B cell (primary cell): ENCODE measurements around the gene PRMT5. TPM values are rescaled to one million over a fixed set of nuclear protein-coding genes. Genes with fewer than 3 reads are reported as not detected.

Experiments used
- ATAC-seq: fragments of 200-7000 bp; cut with Tn5 transposase; one replicate; pipeline ENCODE4 v1.10.0; 2021; ENCODE audit warnings: low read depth, mild to moderate bottlenecking, moderate number of reproducible peaks, moderate library complexity
- CTCF ChIA-PET: fragments of 350-600 bp; sonication (Branson Sonifier 250); formaldehyde crosslinking; loops from one replicate; lab custom pipeline; 2021; ENCODE audit warnings: antibody characterized with exemption, inconsistent platforms; lab: Charles Lee
- POLR2A ChIA-PET: fragments of 350-600 bp; sonication (Branson Sonifier 250); formaldehyde crosslinking; loops from one replicate; lab custom pipeline; 2021; ENCODE audit warnings: antibody characterized with exemption; lab: Charles Lee
- DNase-seq: peaks from one replicate; pipeline ENCODE4 v3.0.0; 2013
- H2AFZ ChIP-seq: 2 replicates; pipeline ENCODE4 v1.6.1; 2012; ENCODE audit warnings: mild to moderate bottlenecking, low read depth, low read length; ENCODE audit not compliant: insufficient read depth, poor library complexity, severe bottlenecking
- H3K27ac ChIP-seq, 2 donors: 1 replicate in 1 of 2; 2 replicates in 1 of 2; pipeline ENCODE4 v1.5.1; 2012 to 2013; ENCODE audit warnings: low read length in 2 of 2, mild to moderate bottlenecking in 2 of 2, moderate library complexity in 1 of 2
- H3K27me3 ChIP-seq, 4 experiments: fragments of 200-600 bp in 1 of 4; sonication (generic) in 1 of 4; replicated peaks in 1 of 4; 1 replicate in 2 of 4; 2 replicates in 2 of 4; pipeline versions ENCODE4 v1.6.1 to v1.7.0; 2013 to 2016; ENCODE audit warnings: low read length in 3 of 4, mild to moderate bottlenecking in 2 of 4, mixed read lengths in 1 of 4, moderate library complexity in 1 of 4; ENCODE audit not compliant: insufficient read depth in 4 of 4, control insufficient read depth in 3 of 4; ENCODE audit errors: control extremely low read depth in 1 of 4
- H3K36me3 ChIP-seq, 2 experiments: replicated peaks in 1 of 2; 1 replicate in 1 of 2; 2 replicates in 1 of 2; pipeline versions ENCODE4 v1.6.1 to v1.7.1; 2013; ENCODE audit warnings: low read length in 1 of 2; ENCODE audit not compliant: insufficient read depth in 2 of 2, control insufficient read depth in 1 of 2; ENCODE audit errors: control extremely low read depth in 1 of 2, extremely low read depth in 1 of 2
- H3K4me1 ChIP-seq, 2 donors: fragments of 200-600 bp in 1 of 2; sonication (generic) in 1 of 2; 1 replicate in 1 of 2; 2 replicates in 1 of 2; pipeline versions ENCODE4 v1.5.1 to v1.6.1; 2013 to 2017; ENCODE audit warnings: low read length in 2 of 2; ENCODE audit not compliant: control insufficient read depth in 2 of 2, insufficient read depth in 2 of 2
- H3K4me2 ChIP-seq: replicated peaks from 2 replicates; pipeline ENCODE3; 2012; ENCODE audit warnings: mild to moderate bottlenecking, low read depth, low read length; ENCODE audit not compliant: poor library complexity, severe bottlenecking
- H3K4me3 ChIP-seq, 5 experiments: fragments of 200-600 bp in 1 of 5; sonication (generic) in 1 of 5; 1 replicate in 3 of 5; 2 replicates in 2 of 5; pipeline versions ENCODE4 v1.5.1 to v1.7.0; 2011 to 2016; ENCODE audit warnings: low read length in 4 of 5, mild to moderate bottlenecking in 4 of 5, low read depth in 2 of 5, control low read depth in 1 of 5, moderate library complexity in 1 of 5; ENCODE audit not compliant: insufficient read depth in 1 of 5; ENCODE audit errors: control extremely low read depth in 1 of 5, extremely low read depth in 1 of 5
- H3K79me2 ChIP-seq: fragments of 200-600 bp; sonication (generic); one replicate; pipeline ENCODE4 v1.6.0; 2016; ENCODE audit warnings: low read length; ENCODE audit not compliant: control insufficient read depth, insufficient read depth
- H3K9ac ChIP-seq: fragments of 200-600 bp; sonication (generic); 2 replicates; pipeline ENCODE4 v1.6.1; 2017; ENCODE audit warnings: mild to moderate bottlenecking, low read length, moderate library complexity
- H3K9me3 ChIP-seq, 3 donors: one replicate each; pipeline versions ENCODE4 v1.6.1 to v1.7.1; 2013; ENCODE audit warnings: low read length in 2 of 3; ENCODE audit not compliant: control insufficient read depth in 2 of 3, insufficient read depth in 1 of 3; ENCODE audit errors: control extremely low read depth in 1 of 3
- H4K20me1 ChIP-seq: 2 replicates; pipeline ENCODE4 v1.6.0; 2012; ENCODE audit warnings: mild to moderate bottlenecking, low read length; ENCODE audit not compliant: insufficient read depth, control insufficient read depth, poor library complexity, severe bottlenecking
- H3K27ac Mint-ChIP-seq: one replicate; pipeline ENCODE4 v1.8.0; 2021; ENCODE audit warnings: mixed read lengths
- H3K27me3 Mint-ChIP-seq: one replicate; pipeline ENCODE4 v1.8.0; 2021; ENCODE audit warnings: mixed read lengths
- H3K4me1 Mint-ChIP-seq: one replicate; pipeline ENCODE4 v1.8.0; 2021; ENCODE audit warnings: mixed read lengths
- H3K4me3 Mint-ChIP-seq: one replicate; pipeline ENCODE4 v1.8.0; 2021; ENCODE audit warnings: mixed read lengths
- H3K9me3 Mint-ChIP-seq: one replicate; pipeline ENCODE4 v1.8.0; 2022; ENCODE audit warnings: mixed read lengths; ENCODE audit not compliant: insufficient read depth
- CTCF ChIP-seq: fragments of 200-600 bp; IDR thresholded peaks from one replicate; pipeline ENCODE4 v1.8.0; 2022; ENCODE audit warnings: antibody characterized with exemption, mild to moderate bottlenecking
- EZH2 ChIP-seq: IDR thresholded peaks from 2 replicates; pipeline ENCODE4 v1.6.1; 2012; ENCODE audit warnings: borderline replicate concordance, low read depth, mild to moderate bottlenecking, moderate library complexity, low read length; ENCODE audit not compliant: insufficient read depth, poor library complexity, severe bottlenecking
- WGBS: methylation state at CpG from one replicate; pipeline ENCODE4 v1.1.5; 2013; ENCODE audit warnings: missing lambda C conversion rate; ENCODE audit not compliant: insufficient coverage; 5-methylcytosine and 5-hydroxymethylcytosine counted together
- intact Hi-C: fragments of 100-400 bp; cut with micrococcal nuclease; formaldehyde crosslinking; loops from one replicate; pipeline ENCODE4 v1.10.0; 2022
- polyA plus RNA-seq: library from polyadenylated mRNA; depleted of rRNA; stranded (reverse); fragments of >200 nt; gene quantifications from 2 replicates; pipeline ENCODE4 v1.2.3, GENCODE V29; 2012
- total RNA-seq, 2 donors: library from RNA; stranded (reverse); fragments of 120-200 nt in 1 of 2; gene quantifications; 1 replicate in 1 of 2; 2 replicates in 1 of 2; pipeline versions ENCODE4 v1.2.3 to v1.2.4, GENCODE V29; 2013 to 2022

Gene PRMT5
- total and polyA plus RNA-seq, 2 donors (not counting 1 experiment from before 2014, with no cell fraction given), result 38.8 to 50.4 TPM

GRCh38 chr14:22886500-22887259, 42.5 kb downstream of the PRMT5 start:
- WGBS, result 2% methylated on average over 77 of the region's 77 CpGs
- intact Hi-C loops, result loop anchor here (1.0 to 5.0 kb wide), 4 partner anchors 33 to 416 kb away; partner anchors contain the start of genes DAD1, PPP1R3E and RBM23
- POLR2A ChIA-PET, result interaction anchor here (0.5 to 5.3 kb wide), 15 partner anchors 13 to 1410 kb away, joined by 3 to 61 read pairs (median 4); partner anchors contain the start of genes ACIN1, C14orf119, LRP10 and OXA1L

More at GRCh38 chr14:22886500-22887259, 42.5 kb downstream of the PRMT5 start:
- no peaks in the 10 kb centered on the region for H3K9me3 ChIP-seq
- H3K27me3 ChIP-seq, result no peaks in the 10 kb centered on the region
- H3K4me1 ChIP-seq, result peaks cover 55 to 83% of the 10 kb centered on the region in 2 donors
- peak overlapping the region; percentile 75 for H3K9ac ChIP-seq
- H3K27ac ChIP-seq, result peak overlapping the region; percentile 85 to 94
- peak overlapping the region; percentile 97 for H3K4me3 Mint-ChIP-seq
- H3K4me3 ChIP-seq, result peak overlapping the region; percentile 44 to 83 (median 67)
- H3K79me2 ChIP-seq, result peaks cover 16% of the 10 kb centered on the region
- H3K27me3 Mint-ChIP-seq, result no peaks in the 10 kb centered on the region
- no peaks in the 10 kb centered on the region for H4K20me1 ChIP-seq
- peak overlapping the region; percentile 85 for H3K4me2 ChIP-seq
- H3K9me3 Mint-ChIP-seq, result no peaks in the 10 kb centered on the region
- H3K27ac Mint-ChIP-seq, result peak overlapping the region; percentile 99
- peak overlapping the region; percentile 77 for H2AFZ ChIP-seq
- peaks cover 71% of the 10 kb centered on the region for H3K4me1 Mint-ChIP-seq
- TF ChIP-seq CTCF (peak; percentile 42), EZH2 (no peak)
- DNase-seq (peak; percentile 89), ATAC-seq (peak; percentile 62)
- CTCF ChIA-PET, result interaction anchor here (0.6 to 7.0 kb wide), 13 partner anchors 10 to 316 kb away, joined by 3 to 101 read pairs (median 4); partner anchors contain the start of genes AJUBA and LRP10
- H3K36me3 ChIP-seq, result no peaks in the 10 kb centered on the region
